Sigmoid colon (tissue), 4 donors: Measurements from ENCODE around the gene SLN.

Experiments used
- CTCF ChIP-seq, 4 experiments: fragments of 450-650 bp in 3 of 4; fragments of 200-600 bp in 1 of 4; IDR thresholded peaks; one replicate each; pipeline ENCODE4 v1.5.1; 2016 to 2019; ENCODE audit warnings: antibody characterized with exemption in 4 of 4, mild to moderate bottlenecking in 3 of 4, moderate library complexity in 2 of 4
- EP300 ChIP-seq, 4 donors: sonication (generic); formaldehyde crosslinking; IDR thresholded peaks; one replicate each; pipeline ENCODE4 v1.6.1; 2017; ENCODE audit warnings: antibody characterized with exemption in 4 of 4
- POLR2A ChIP-seq, 2 donors: fragments of 450-650 bp; IDR thresholded peaks; one replicate each; pipeline ENCODE4 v1.6.1; 2016; ENCODE audit warnings: antibody characterized with exemption in 2 of 2, mild to moderate bottlenecking in 2 of 2, moderate library complexity in 2 of 2
- POLR2AphosphoS5 ChIP-seq, 4 donors: sonication (generic); formaldehyde crosslinking; IDR thresholded peaks; one replicate each; pipeline ENCODE4 v1.6.1; 2017; ENCODE audit warnings: antibody characterized with exemption in 4 of 4

GRCh38 chr11:107711861-107712755, at the start of gene SLN:
- TF ChIP-seq POLR2A (IDR thresholded peaks at IDR 0.05) (no peak), POLR2AphosphoS5 (IDR thresholded peaks at IDR 0.05) (no peak), CTCF (IDR thresholded peaks at IDR 0.05) (no peak), EP300 (IDR thresholded peaks at IDR 0.05) (no peak)
